ENCODE data around the gene HAPLN1. TPM values are rescaled to one million over a fixed set of nuclear protein-coding genes. Genes with fewer than 3 reads are reported as not detected.
"Not testable (repeated sequence)": the region's sequence is repeated elsewhere in the genome, so short reads cannot be mapped to it uniquely, and the experiment has no call there.

HAPLN1 gene
- total and polyA plus RNA-seq, 2 of the 4 experiments (the other 2 are of a cell fraction), result under 0.01 to 0.07 TPM

DNA sequence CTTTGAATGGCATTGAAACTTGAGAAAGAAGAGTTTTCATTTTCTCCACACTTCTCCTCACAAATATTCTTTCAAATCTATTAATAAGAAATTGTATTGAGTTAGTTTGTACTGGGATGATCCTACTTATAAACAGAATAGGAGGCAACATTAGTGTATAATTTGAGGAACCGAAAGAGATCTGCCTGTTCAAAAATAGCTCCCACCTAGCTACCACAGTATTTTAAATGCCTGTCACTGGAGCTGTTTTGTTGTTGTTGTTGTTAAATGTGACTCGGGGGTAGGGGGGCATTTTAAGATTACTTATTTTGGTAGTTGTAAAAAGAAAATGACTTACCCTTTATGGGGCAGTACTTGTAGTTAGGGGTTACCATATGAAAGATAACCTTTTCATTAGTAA lies 20.1 kb upstream of the HAPLN1 start:
- Histone ChIP-seq H3K18ac (ENCODE audit: low read depth, low read length) (no peak overlapping the region), H2AFZ (replicated peaks; ENCODE audit: low read length, poor library complexity) (no peak overlapping the region), H2BK15ac (ENCODE audit: low read depth, low read length) (no peak overlapping the region), H2AK9ac (replicated peaks; ENCODE audit: low read depth, low read length, poor library complexity) (no peak overlapping the region), H3K4ac (ENCODE audit: low read depth, low read length) (no peak overlapping the region), H3K27ac (ENCODE audit: insufficient read depth, low read length) (no peak overlapping the region), H3K56ac (ENCODE audit: extremely low read depth, insufficient read depth, low read length) (no peak overlapping the region), H3K14ac (replicated peaks; ENCODE audit: low read depth, low read length) (no peak overlapping the region), H3K27me3 (ENCODE audit: control insufficient read depth, insufficient read depth, low read length) (no peaks in the 10 kb centered on the region), H2AK5ac (ENCODE audit: low read depth, low read length) (no peak overlapping the region), H4K20me1 (ENCODE audit: insufficient read depth, low read length) (no peaks in the 10 kb centered on the region), H3K9ac (ENCODE audit: low read depth, low read length) (no peak overlapping the region), H3K4me1 (ENCODE audit: control insufficient read depth, insufficient read depth, low read length) (no peaks in the 10 kb centered on the region; the same call in 1 of the 2 replicates), H3K23ac (ENCODE audit: low read depth, low read length) (no peak overlapping the region), H3K36me3 (ENCODE audit: control insufficient read depth, insufficient read depth, low read length) (no peaks in the 10 kb centered on the region), H3K9me3 (ENCODE audit: control insufficient read depth, insufficient read depth, low read length) (no peaks in the 10 kb centered on the region), H2BK20ac (ENCODE audit: low read depth, low read length) (no peak overlapping the region), H3K9me1 (ENCODE audit: insufficient read depth, low read length) (no peaks in the 10 kb centered on the region), H4K8ac (ENCODE audit: low read depth in 2 of 2, low read length in 2 of 2) (no peak overlapping the region), H3K79me1 (ENCODE audit: low read depth in 1 of 2, low read length in 2 of 2) (no peaks in the 10 kb centered on the region), H3K4me3 (ENCODE audit: insufficient read depth, low read depth, low read length) (no peak overlapping the region), H4K91ac (ENCODE audit: insufficient read depth, low read depth, low read length) (no peak overlapping the region), H2BK120ac (ENCODE audit: low read depth, low read length) (no peak overlapping the region), H3K4me2 (ENCODE audit: low read depth, low read length) (no peak overlapping the region), H2BK5ac (ENCODE audit: low read depth, low read length, poor library complexity, severe bottlenecking) (no peak overlapping the region), H4K5ac (ENCODE audit: low read depth, low read length) (no peak overlapping the region)
- BruUV-seq (replicated peaks), result no TSS peak
- POLR2A ChIA-PET (ENCODE audit: unreplicated experiment), result no interaction called here
- DNase-seq (no peak), ATAC-seq (ENCODE audit: low read depth) (no peak)
- TF ChIP-seq CHD1 (IDR thresholded peaks at IDR 0.05; ENCODE audit: low read depth, low read length), result no peak
- no peak for TF ChIP-seq SMC3 (IDR thresholded peaks at IDR 0.05; ENCODE audit: low read depth, low read length)
- TF ChIP-seq, protein P1, sequence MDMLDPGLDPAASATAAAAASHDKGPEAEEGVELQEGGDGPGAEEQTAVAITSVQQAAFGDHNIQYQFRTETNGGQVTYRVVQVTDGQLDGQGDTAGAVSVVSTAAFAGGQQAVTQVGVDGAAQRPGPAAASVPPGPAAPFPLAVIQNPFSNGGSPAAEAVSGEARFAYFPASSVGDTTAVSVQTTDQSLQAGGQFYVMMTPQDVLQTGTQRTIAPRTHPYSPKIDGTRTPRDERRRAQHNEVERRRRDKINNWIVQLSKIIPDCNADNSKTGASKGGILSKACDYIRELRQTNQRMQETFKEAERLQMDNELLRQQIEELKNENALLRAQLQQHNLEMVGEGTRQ (IDR thresholded peaks at IDR 0.05; ENCODE audit: low read depth, low read length), result no peak
- TF ChIP-seq POLR2A (IDR thresholded peaks at IDR 0.05; ENCODE audit: low read depth, low read length), result no peak
- no peak for TF ChIP-seq BHLHE40 (IDR thresholded peaks at IDR 0.05; ENCODE audit: low read depth, low read length)
- no peak for TF ChIP-seq RCOR1 (IDR thresholded peaks at IDR 0.05; ENCODE audit: insufficient replicate concordance, low read length)
- no peak for TF ChIP-seq MAFK (IDR thresholded peaks at IDR 0.05; ENCODE audit: low read depth, low read length)
- intact Hi-C loops (cut with micrococcal nuclease) (no loop called here), dilution Hi-C loops (cut with HindIII; ENCODE audit: low sequenced_read_pairs, unreplicated experiment) (no loop called here), in situ Hi-C loops (cut with MboI; ENCODE audit: low sequenced_read_pairs) (no loop called here)
- no CpG with 5 or more reads among the region's 2 CpGs for WGBS, 2 experiments (ENCODE audit: extremely low coverage in 2 of 2, insufficient read length in 1 of 2)
- CTCF ChIA-PET, result no interaction called here

DNA sequence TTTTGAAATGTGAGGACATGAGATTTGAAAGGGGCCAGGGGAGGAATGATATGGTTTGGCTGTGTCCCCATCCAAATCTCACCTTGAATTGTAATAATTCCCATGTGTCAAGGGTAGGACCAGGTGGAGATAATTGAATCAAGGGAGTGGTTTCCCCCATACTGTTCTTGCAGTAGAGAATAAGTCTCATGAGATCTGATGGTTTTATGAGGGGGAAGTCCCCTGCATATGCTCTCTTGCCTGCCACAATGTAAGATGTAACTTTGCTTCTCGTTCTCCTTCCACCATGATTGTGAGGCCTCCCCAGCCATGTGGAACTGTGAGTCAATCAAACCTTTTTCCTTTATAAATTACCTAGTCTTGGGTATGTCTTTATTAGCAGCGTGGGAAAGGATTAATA lies 15.5 kb upstream of the HAPLN1 start:
- H3K79me1 ChIP-seq (ENCODE audit: low read depth in 1 of 2, low read length in 2 of 2); CTCF ChIA-PET; H3K36me3 ChIP-seq (ENCODE audit: control insufficient read depth, insufficient read depth, low read length); in situ Hi-C loops (cut with MboI; ENCODE audit: low sequenced_read_pairs); H3K56ac ChIP-seq (ENCODE audit: extremely low read depth, insufficient read depth, low read length); dilution Hi-C loops (cut with HindIII; ENCODE audit: low sequenced_read_pairs, unreplicated experiment); H3K4me3 ChIP-seq (ENCODE audit: insufficient read depth, low read depth, low read length); H4K91ac ChIP-seq (ENCODE audit: insufficient read depth, low read depth, low read length); POLR2A ChIA-PET (ENCODE audit: unreplicated experiment); H3K23ac ChIP-seq (ENCODE audit: low read depth, low read length); H2BK15ac ChIP-seq (ENCODE audit: low read depth, low read length); H3K9ac ChIP-seq (ENCODE audit: low read depth, low read length); H3K27me3 ChIP-seq (ENCODE audit: control insufficient read depth, insufficient read depth, low read length); H3K4ac ChIP-seq (ENCODE audit: low read depth, low read length); H2AFZ ChIP-seq (replicated peaks; ENCODE audit: low read length, poor library complexity); H2AK9ac ChIP-seq (replicated peaks; ENCODE audit: low read depth, low read length, poor library complexity); ATAC-seq (ENCODE audit: low read depth); H4K20me1 ChIP-seq (ENCODE audit: insufficient read depth, low read length); H3K4me1 ChIP-seq (ENCODE audit: control insufficient read depth, insufficient read depth, low read length); DNase-seq; H3K9me1 ChIP-seq (ENCODE audit: insufficient read depth, low read length); BruUV-seq (replicated peaks); H3K4me2 ChIP-seq (ENCODE audit: low read depth, low read length); H3K18ac ChIP-seq (ENCODE audit: low read depth, low read length); H2BK20ac ChIP-seq (ENCODE audit: low read depth, low read length); H4K8ac ChIP-seq (ENCODE audit: low read depth in 2 of 2, low read length in 2 of 2); H3K14ac ChIP-seq (replicated peaks; ENCODE audit: low read depth, low read length); H2BK5ac ChIP-seq (ENCODE audit: low read depth, low read length, poor library complexity, severe bottlenecking); H3K27ac ChIP-seq (ENCODE audit: insufficient read depth, low read length); H4K5ac ChIP-seq (ENCODE audit: low read depth, low read length); H2AK5ac ChIP-seq (ENCODE audit: low read depth, low read length); H3K9me3 ChIP-seq (ENCODE audit: control insufficient read depth, insufficient read depth, low read length); intact Hi-C loops (cut with micrococcal nuclease); H2BK120ac ChIP-seq (ENCODE audit: low read depth, low read length): not testable (repeated sequence)
- WGBS, 2 experiments (ENCODE audit: extremely low coverage in 2 of 2, insufficient read length in 1 of 2), result no CpG with 5 or more reads among the region's 2 CpGs
